Skeletal muscle tissue (tissue), 5 donors: Measurements from ENCODE around the gene UGT2A1. TPM values are rescaled to one million over a fixed set of nuclear protein-coding genes. Genes with fewer than 3 reads are reported as not detected.

Experiments used
- H3K27ac ChIP-seq: one replicate; pipeline ENCODE4 v1.7.0; 2013; ENCODE audit warnings: mild to moderate bottlenecking, low read depth, low read length, inconsistent platforms
- H3K27me3 ChIP-seq, 3 donors: one replicate each; pipeline ENCODE4 v1.7.0; 2013; ENCODE audit warnings: low read length in 3 of 3; ENCODE audit not compliant: control insufficient read depth in 3 of 3, insufficient read depth in 3 of 3
- H3K36me3 ChIP-seq, 3 donors: one replicate each; pipeline ENCODE4 v1.7.0; 2013; ENCODE audit warnings: low read length in 3 of 3; ENCODE audit not compliant: control insufficient read depth in 3 of 3, insufficient read depth in 3 of 3
- H3K4me1 ChIP-seq, 3 donors: one replicate each; pipeline ENCODE4 v1.7.0; 2013; ENCODE audit warnings: low read length in 3 of 3, mild to moderate bottlenecking in 3 of 3; ENCODE audit not compliant: control insufficient read depth in 3 of 3, insufficient read depth in 3 of 3
- H3K4me3 ChIP-seq, 3 donors: one replicate each; pipeline ENCODE4 v1.7.0; 2013; ENCODE audit warnings: low read length in 3 of 3
- H3K9ac ChIP-seq, 3 donors: one replicate each; pipeline ENCODE4 v1.7.0; 2013; ENCODE audit warnings: low read length in 3 of 3, mild to moderate bottlenecking in 3 of 3, moderate library complexity in 2 of 3, low read depth in 1 of 3
- H3K9me3 ChIP-seq, 3 donors: one replicate each; pipeline ENCODE4 v1.7.0; 2013; ENCODE audit warnings: low read length in 3 of 3; ENCODE audit not compliant: control insufficient read depth in 3 of 3
- small RNA-seq: library from RNA; depleted of rRNA; stranded (forward); fragments of <200 nt; gene quantifications from one replicate; pipeline ENCODE3, GENCODE V24; 2014
- total RNA-seq: library from RNA; depleted of rRNA; stranded (reverse); fragments of >200 nt; gene quantifications from one replicate; pipeline ENCODE4 v1.2.3, GENCODE V29; 2014
- donor health status: Osteomylitis.

The UGT2A1 gene
- total RNA-seq, 1 donor from 2014 or later: under 0.01 TPM

- H3K4me1 ChIP-seq: no peaks in the 10 kb centered on the region
- H3K4me3 ChIP-seq: no peak overlapping the region
- H3K9ac ChIP-seq: no peak overlapping the region
- H3K27me3 ChIP-seq: no peaks in the 10 kb centered on the region
- H3K9me3 ChIP-seq: no peaks in the 10 kb centered on the region
- H3K36me3 ChIP-seq: no peaks in the 10 kb centered on the region
- H3K27ac ChIP-seq: no peak overlapping the region
These were observed 103.4 kb downstream of the UGT2A1 start for GRCh38 chr4:69549651-69550050.

- Histone ChIP-seq H3K9ac (no peak overlapping the region), H3K36me3 (no peaks in the 10 kb centered on the region), H3K4me3 (no peak overlapping the region), H3K4me1 (no peaks in the 10 kb centered on the region), H3K27me3 (no peaks in the 10 kb centered on the region), H3K9me3 (no peaks in the 10 kb centered on the region), H3K27ac (no peak overlapping the region)
These were observed 106.8 kb downstream of the UGT2A1 start for GRCh38 chr4:69546134-69546765.

Small RNA genes lying within 50 kb of the gene (small RNA-seq; reads per million reads assigned to genes)
- gene UGT2A2: not detected

Other genes with a start within 250 kb of the UGT2A1 start
- 1.6 TPM for gene UGT2B4, start 157.3 kb downstream of the UGT2A1 start, total RNA-seq
- gene UGT2A2, start 13.6 kb downstream of the UGT2A1 start, total RNA-seq: not detected
- 0.52 TPM for gene SULT1B1, start 107.4 kb upstream of the UGT2A1 start, total RNA-seq
- 29.7 TPM for gene SULT1E1, start 206.9 kb upstream of the UGT2A1 start, total RNA-seq